ENCODE results near the gene EFHC1. TPM values are rescaled to one million over a fixed set of nuclear protein-coding genes. Genes with fewer than 3 reads are reported as not detected.
A peak's percentile ranks its signal among the peaks of the same experiment; 100 is the strongest.

EFHC1 gene
- total RNA-seq, 1 experiment from 2014 or later: 12.4 TPM

DNA sequence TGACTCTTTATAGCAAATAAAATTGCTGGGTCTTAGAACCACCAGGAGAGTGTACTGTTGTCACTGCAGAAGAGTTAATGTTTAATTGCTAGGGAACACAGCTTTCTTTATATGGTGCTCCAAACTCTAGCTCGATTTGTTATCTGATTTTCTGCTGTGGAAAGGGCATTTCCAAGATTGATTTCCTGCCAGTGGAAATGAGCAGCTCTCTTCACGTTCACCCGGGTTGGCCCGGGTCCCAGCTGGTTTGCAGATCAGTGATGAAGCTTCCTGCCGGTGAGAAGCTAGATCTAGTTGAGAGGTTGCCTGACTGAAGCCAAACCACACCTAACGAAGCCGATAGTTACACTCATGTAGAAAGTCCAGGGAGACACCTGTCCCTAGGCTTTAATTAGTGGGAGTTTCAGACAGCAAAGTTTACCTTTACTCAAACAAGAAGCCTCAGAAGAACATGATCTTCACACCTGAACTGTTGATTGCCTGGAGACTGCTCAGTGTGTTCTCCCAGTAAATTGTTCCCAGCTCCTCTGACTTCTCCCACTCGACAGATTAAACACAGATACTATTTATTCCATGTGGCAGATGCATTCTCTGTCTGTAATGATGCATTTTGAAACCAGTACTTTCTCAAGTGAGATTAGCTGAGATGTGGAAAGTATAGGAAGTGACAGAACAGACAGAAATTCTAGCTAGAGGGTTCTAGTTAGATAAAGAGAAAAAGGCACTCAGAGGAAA, 30.3 kb upstream of the EFHC1 start:
- H3K9ac ChIP-seq (ENCODE audit: low read length): peak overlapping the region; percentile 30
- no peaks in the 10 kb centered on the region for H3K27me3 ChIP-seq (ENCODE audit: insufficient read depth, low read length)
- POLR2A ChIA-PET: interaction anchor here (1.0 kb wide), 1 partner anchor 37 kb away, joined by 3 read pairs; no protein-coding TSS in a partner anchor
- peak overlapping the region in 1 of 2 experiments; percentile 46; a peak in 2 of 4 replicates for H3K4me3 ChIP-seq (replicated peaks in 1 of 2; ENCODE audit: low read depth in 1 of 2, low read length in 2 of 2)
- no peaks in the 10 kb centered on the region for H3K79me2 ChIP-seq (ENCODE audit: insufficient read depth, low read length)
- intact Hi-C loops (cut with micrococcal nuclease): no loop called here
- CTCF ChIA-PET: interaction anchor here (1.7 kb wide), 1 partner anchor 10 kb away, joined by 9 read pairs; no protein-coding TSS in a partner anchor
- peak; percentile 48 for DNase-seq (ENCODE audit: low read depth, low spot score)
- peaks cover 0 to 9% of the 10 kb centered on the region in 2 experiments; a peak in 1 of 4 replicates for H3K9me3 ChIP-seq (ENCODE audit: control insufficient read depth in 1 of 2, insufficient read depth in 1 of 2, low read depth in 1 of 2, low read length in 2 of 2)
- H3K36me3 ChIP-seq (ENCODE audit: control insufficient read depth in 1 of 2, insufficient read depth in 2 of 2, low read length in 2 of 2): no peaks in the 10 kb centered on the region
- no peaks in the 10 kb centered on the region for H3K9me2 ChIP-seq (ENCODE audit: insufficient read depth)
- ATAC-seq: peak; percentile 71
- peaks cover 25 to 36% of the 10 kb centered on the region in 2 experiments for H3K4me1 ChIP-seq (ENCODE audit: control insufficient read depth in 1 of 2, insufficient read depth in 2 of 2, low read length in 2 of 2)
- RAD21 ChIA-PET (ENCODE audit: low non-redundant PET in 1 of 2, low total read pairs in 2 of 2, uncharacterized antibody in 2 of 2, unreplicated experiment in 2 of 2): interaction anchor here in 1 of 2 experiments (1.0 kb wide), 1 partner anchor 10 kb away, joined by 4 read pairs; no protein-coding TSS in a partner anchor
- no peaks in the 10 kb centered on the region for H4K20me1 ChIP-seq (ENCODE audit: insufficient read depth)
- H3K27ac ChIP-seq (ENCODE audit: low read depth, low read length): peak overlapping the region; percentile 54
- peak overlapping the region; percentile 77 for H3K4me2 ChIP-seq (ENCODE audit: low read length)
- BruUV-seq (replicated peaks): no TSS peak
- H2AFZ ChIP-seq (ENCODE audit: low read depth, low read length, poor library complexity, severe bottlenecking): peak overlapping the region; percentile 97
- TF ChIP-seq SP1 (IDR thresholded peaks at IDR 0.05; ENCODE audit: low read depth) (peak; percentile 40), CEBPB (IDR thresholded peaks at IDR 0.05; ENCODE audit: low read depth) (no peak), FOSL1 (IDR thresholded peaks at IDR 0.05; ENCODE audit: low read depth) (no peak), ZFX (IDR thresholded peaks at IDR 0.05) (no peak), YY1 (IDR thresholded peaks at IDR 0.05; ENCODE audit: extremely low read depth, insufficient replicate concordance, low read depth, low read length) (no peak), ELF1 (IDR thresholded peaks at IDR 0.05; ENCODE audit: borderline replicate concordance, low read depth) (no peak), EZH2 (IDR thresholded peaks at IDR 0.05) (no peak), SRF (IDR thresholded peaks at IDR 0.05; ENCODE audit: low read depth) (no peak), ZNF274 (IDR thresholded peaks at IDR 0.05; ENCODE audit: low read depth, low read length) (no peak), TCF7L2 (IDR thresholded peaks at IDR 0.05; ENCODE audit: borderline replicate concordance, extremely low read depth, insufficient read depth, insufficient read length) (peak; percentile 86), JUND (IDR thresholded peaks at IDR 0.05) (no peak), POLR2AphosphoS5 (IDR thresholded peaks at IDR 0.05; ENCODE audit: low read depth, low read length) (peak; percentile 16; the same call in 1 of the 2 replicates), EZH2phosphoT487 (IDR thresholded peaks at IDR 0.05; ENCODE audit: borderline replicate concordance) (no peak)
- TF ChIP-seq, protein P1, sequence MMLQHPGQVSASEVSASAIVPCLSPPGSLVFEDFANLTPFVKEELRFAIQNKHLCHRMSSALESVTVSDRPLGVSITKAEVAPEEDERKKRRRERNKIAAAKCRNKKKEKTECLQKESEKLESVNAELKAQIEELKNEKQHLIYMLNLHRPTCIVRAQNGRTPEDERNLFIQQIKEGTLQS (IDR thresholded peaks at IDR 0.05): no peak
- TF ChIP-seq, protein P2, sequence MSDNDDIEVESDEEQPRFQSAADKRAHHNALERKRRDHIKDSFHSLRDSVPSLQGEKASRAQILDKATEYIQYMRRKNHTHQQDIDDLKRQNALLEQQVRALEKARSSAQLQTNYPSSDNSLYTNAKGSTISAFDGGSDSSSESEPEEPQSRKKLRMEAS (IDR thresholded peaks at IDR 0.05): no peak; the same call in 1 of the 2 replicates
- TF ChIP-seq, protein P3, sequence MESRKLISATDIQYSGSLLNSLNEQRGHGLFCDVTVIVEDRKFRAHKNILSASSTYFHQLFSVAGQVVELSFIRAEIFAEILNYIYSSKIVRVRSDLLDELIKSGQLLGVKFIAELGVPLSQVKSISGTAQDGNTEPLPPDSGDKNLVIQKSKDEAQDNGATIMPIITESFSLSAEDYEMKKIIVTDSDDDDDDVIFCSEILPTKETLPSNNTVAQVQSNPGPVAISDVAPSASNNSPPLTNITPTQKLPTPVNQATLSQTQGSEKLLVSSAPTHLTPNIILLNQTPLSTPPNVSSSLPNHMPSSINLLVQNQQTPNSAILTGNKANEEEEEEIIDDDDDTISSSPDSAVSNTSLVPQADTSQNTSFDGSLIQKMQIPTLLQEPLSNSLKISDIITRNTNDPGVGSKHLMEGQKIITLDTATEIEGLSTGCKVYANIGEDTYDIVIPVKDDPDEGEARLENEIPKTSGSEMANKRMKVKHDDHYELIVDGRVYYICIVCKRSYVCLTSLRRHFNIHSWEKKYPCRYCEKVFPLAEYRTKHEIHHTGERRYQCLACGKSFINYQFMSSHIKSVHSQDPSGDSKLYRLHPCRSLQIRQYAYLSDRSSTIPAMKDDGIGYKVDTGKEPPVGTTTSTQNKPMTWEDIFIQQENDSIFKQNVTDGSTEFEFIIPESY (IDR thresholded peaks at IDR 0.05; ENCODE audit: extremely low read depth, insufficient replicate concordance, low read length): no peak
- TF ChIP-seq, protein P4, sequence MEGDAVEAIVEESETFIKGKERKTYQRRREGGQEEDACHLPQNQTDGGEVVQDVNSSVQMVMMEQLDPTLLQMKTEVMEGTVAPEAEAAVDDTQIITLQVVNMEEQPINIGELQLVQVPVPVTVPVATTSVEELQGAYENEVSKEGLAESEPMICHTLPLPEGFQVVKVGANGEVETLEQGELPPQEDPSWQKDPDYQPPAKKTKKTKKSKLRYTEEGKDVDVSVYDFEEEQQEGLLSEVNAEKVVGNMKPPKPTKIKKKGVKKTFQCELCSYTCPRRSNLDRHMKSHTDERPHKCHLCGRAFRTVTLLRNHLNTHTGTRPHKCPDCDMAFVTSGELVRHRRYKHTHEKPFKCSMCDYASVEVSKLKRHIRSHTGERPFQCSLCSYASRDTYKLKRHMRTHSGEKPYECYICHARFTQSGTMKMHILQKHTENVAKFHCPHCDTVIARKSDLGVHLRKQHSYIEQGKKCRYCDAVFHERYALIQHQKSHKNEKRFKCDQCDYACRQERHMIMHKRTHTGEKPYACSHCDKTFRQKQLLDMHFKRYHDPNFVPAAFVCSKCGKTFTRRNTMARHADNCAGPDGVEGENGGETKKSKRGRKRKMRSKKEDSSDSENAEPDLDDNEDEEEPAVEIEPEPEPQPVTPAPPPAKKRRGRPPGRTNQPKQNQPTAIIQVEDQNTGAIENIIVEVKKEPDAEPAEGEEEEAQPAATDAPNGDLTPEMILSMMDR (IDR thresholded peaks at IDR 0.05 in 2 of 3, conservative IDR thresholded peaks at IDR 0.05 in 1 of 3; ENCODE audit: borderline replicate concordance in 1 of 3, insufficient read depth in 1 of 3, low read depth in 2 of 3, low read length in 2 of 3): no peak
- TF ChIP-seq, protein P5, sequence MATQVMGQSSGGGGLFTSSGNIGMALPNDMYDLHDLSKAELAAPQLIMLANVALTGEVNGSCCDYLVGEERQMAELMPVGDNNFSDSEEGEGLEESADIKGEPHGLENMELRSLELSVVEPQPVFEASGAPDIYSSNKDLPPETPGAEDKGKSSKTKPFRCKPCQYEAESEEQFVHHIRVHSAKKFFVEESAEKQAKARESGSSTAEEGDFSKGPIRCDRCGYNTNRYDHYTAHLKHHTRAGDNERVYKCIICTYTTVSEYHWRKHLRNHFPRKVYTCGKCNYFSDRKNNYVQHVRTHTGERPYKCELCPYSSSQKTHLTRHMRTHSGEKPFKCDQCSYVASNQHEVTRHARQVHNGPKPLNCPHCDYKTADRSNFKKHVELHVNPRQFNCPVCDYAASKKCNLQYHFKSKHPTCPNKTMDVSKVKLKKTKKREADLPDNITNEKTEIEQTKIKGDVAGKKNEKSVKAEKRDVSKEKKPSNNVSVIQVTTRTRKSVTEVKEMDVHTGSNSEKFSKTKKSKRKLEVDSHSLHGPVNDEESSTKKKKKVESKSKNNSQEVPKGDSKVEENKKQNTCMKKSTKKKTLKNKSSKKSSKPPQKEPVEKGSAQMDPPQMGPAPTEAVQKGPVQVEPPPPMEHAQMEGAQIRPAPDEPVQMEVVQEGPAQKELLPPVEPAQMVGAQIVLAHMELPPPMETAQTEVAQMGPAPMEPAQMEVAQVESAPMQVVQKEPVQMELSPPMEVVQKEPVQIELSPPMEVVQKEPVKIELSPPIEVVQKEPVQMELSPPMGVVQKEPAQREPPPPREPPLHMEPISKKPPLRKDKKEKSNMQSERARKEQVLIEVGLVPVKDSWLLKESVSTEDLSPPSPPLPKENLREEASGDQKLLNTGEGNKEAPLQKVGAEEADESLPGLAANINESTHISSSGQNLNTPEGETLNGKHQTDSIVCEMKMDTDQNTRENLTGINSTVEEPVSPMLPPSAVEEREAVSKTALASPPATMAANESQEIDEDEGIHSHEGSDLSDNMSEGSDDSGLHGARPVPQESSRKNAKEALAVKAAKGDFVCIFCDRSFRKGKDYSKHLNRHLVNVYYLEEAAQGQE (IDR thresholded peaks at IDR 0.05; ENCODE audit: low read depth): no peak

All from HCT116 (cell line).